H9 (cell line): ENCODE data around the gene ANKRD65. TPM values are rescaled to one million over a fixed set of nuclear protein-coding genes. Genes with fewer than 3 reads are reported as not detected.

ENCODE experiments used
- total RNA-seq: library from RNA; stranded (reverse); gene quantifications from 2 replicates; pipeline ENCODE4 v1.2.1, GENCODE V29; 2021

The ANKRD65 gene
- total RNA-seq, 1 experiment from 2014 or later = 3.1 TPM

Other genes starting within 250 kb of the ANKRD65 start
- 0.68 and 0.79 TPM in 2 replicates for gene TTLL10, start 247.4 kb downstream of the ANKRD65 start, total RNA-seq
- 1.9 and 2.0 TPM in 2 replicates for gene TNFRSF18, start 214.7 kb downstream of the ANKRD65 start, total RNA-seq
- 0.24 and 0.33 TPM in 2 replicates for gene TNFRSF4, start 207.1 kb downstream of the ANKRD65 start, total RNA-seq
- 82.0 and 84.7 TPM in 2 replicates for gene SDF4, start 189.3 kb downstream of the ANKRD65 start, total RNA-seq
- gene B3GALT6, start 189.0 kb downstream of the ANKRD65 start, total RNA-seq = 27.0 and 27.1 TPM in 2 replicates
- 4.4 and 4.7 TPM in 2 replicates for gene C1QTNF12, start 174.6 kb downstream of the ANKRD65 start, total RNA-seq
- gene UBE2J2, start 147.4 kb downstream of the ANKRD65 start, total RNA-seq = 83.4 and 84.0 TPM in 2 replicates
- 4.0 and 5.8 TPM in 2 replicates for gene SCNN1D, start 140.8 kb downstream of the ANKRD65 start, total RNA-seq
- 39.5 and 41.4 TPM in 2 replicates for gene ACAP3, start 113.3 kb downstream of the ANKRD65 start, total RNA-seq
- 38.0 and 40.9 TPM in 2 replicates for gene PUSL1, start 112.7 kb downstream of the ANKRD65 start, total RNA-seq
- 138 and 139 TPM in 2 replicates for gene INTS11, start 96.6 kb downstream of the ANKRD65 start, total RNA-seq
- gene CPTP, start 96.5 kb downstream of the ANKRD65 start, total RNA-seq = 14.0 and 15.0 TPM in 2 replicates
- gene TAS1R3, start 90.0 kb downstream of the ANKRD65 start, total RNA-seq = 0.28 and 0.35 TPM in 2 replicates
- gene DVL1, start 71.9 kb downstream of the ANKRD65 start, total RNA-seq = 66.5 and 71.0 TPM in 2 replicates
- 8.1 and 9.6 TPM in 2 replicates for gene MXRA8, start 62.7 kb downstream of the ANKRD65 start, total RNA-seq
- gene AURKAIP1, start 46.1 kb downstream of the ANKRD65 start, total RNA-seq = 196 and 209 TPM in 2 replicates
- 160 and 173 TPM in 2 replicates for gene CCNL2, start 21.9 kb downstream of the ANKRD65 start, total RNA-seq
- 156 and 162 TPM in 2 replicates for gene MRPL20, start 14.0 kb downstream of the ANKRD65 start, total RNA-seq
- 55.6 and 57.1 TPM in 2 replicates for gene VWA1, start 14.4 kb upstream of the ANKRD65 start, total RNA-seq
- gene ATAD3C, start 28.4 kb upstream of the ANKRD65 start, total RNA-seq = 7.5 and 7.7 TPM in 2 replicates
- 76.8 and 78.6 TPM in 2 replicates for gene ATAD3B, start 50.5 kb upstream of the ANKRD65 start, total RNA-seq
- 55.8 and 59.4 TPM in 2 replicates for gene ATAD3A, start 90.9 kb upstream of the ANKRD65 start, total RNA-seq
- 7.7 and 8.7 TPM in 2 replicates for gene TMEM240, start 119.3 kb upstream of the ANKRD65 start, total RNA-seq
- 179 and 186 TPM in 2 replicates for gene SSU72, start 153.6 kb upstream of the ANKRD65 start, total RNA-seq
- 15.2 TPM in 2 replicates for gene FNDC10, start 178.9 kb upstream of the ANKRD65 start, total RNA-seq
- 77.8 and 78.9 TPM in 2 replicates for gene MIB2, start 194.2 kb upstream of the ANKRD65 start, total RNA-seq
- gene MMP23B, start 210.9 kb upstream of the ANKRD65 start, total RNA-seq = 12.5 and 13.7 TPM in 2 replicates
- 30.1 and 33.3 TPM in 2 replicates for gene CDK11B, start 237.7 kb upstream of the ANKRD65 start, total RNA-seq